Lower leg skin (tissue), 4 donors: ENCODE results near the gene HBE1. TPM values are rescaled to one million over a fixed set of nuclear protein-coding genes. Genes with fewer than 3 reads are reported as not detected.
"Not testable (repeated sequence)": the region's sequence is repeated elsewhere in the genome, so short reads cannot be mapped to it uniquely, and the experiment has no call there.

ENCODE experiments used
- DNase-seq, 2 donors: peaks; one replicate each; pipeline ENCODE4 v3.0.0-alpha.2; 2019; ENCODE audit warnings: low spot score in 2 of 2
- H3K4me3 ChIP-seq: fragments of 200-600 bp; sonication (generic); 2 replicates; pipeline ENCODE4 v1.5.1; 2017; ENCODE audit warnings: mild to moderate bottlenecking, low read depth; ENCODE audit not compliant: poor library complexity, severe bottlenecking
- CTCF ChIP-seq, 3 donors: fragments of 450-650 bp; IDR thresholded peaks; one replicate each; pipeline ENCODE4 v1.5.1; 2016; ENCODE audit warnings: antibody characterized with exemption in 3 of 3, mild to moderate bottlenecking in 3 of 3, moderate library complexity in 2 of 3
- POLR2A ChIP-seq, 2 donors: fragments of 450-650 bp; IDR thresholded peaks; one replicate each; pipeline ENCODE4 v1.6.1; 2016 to 2017; ENCODE audit warnings: antibody characterized with exemption in 2 of 2, mild to moderate bottlenecking in 1 of 2, moderate library complexity in 1 of 2
- WGBS, 2 donors: methylation state at CpG; one replicate each; pipeline ENCODE4 v1.1.5; 2018; 5-methylcytosine and 5-hydroxymethylcytosine counted together
- intact Hi-C: fragments of 100-400 bp; cut with DNase I; formaldehyde crosslinking; loops from one replicate; pipeline ENCODE4 v1.15.0; 2023; ENCODE audit warnings: low total_unique reads
- total RNA-seq, 4 donors: library from RNA; depleted of rRNA; stranded (reverse); fragments of >200 nt; gene quantifications; one replicate each; pipeline ENCODE4 v1.1.0, GENCODE V29; 2016

HBE1 gene
- total RNA-seq, 4 donors from 2014 or later: not detected

- H3K4me3 ChIP-seq: no peak overlapping the region
- 85 to 89% methylated on average over 2 of the region's 2 CpGs for WGBS, 2 donors
- DNase-seq: no peak
- TF ChIP-seq POLR2A (IDR thresholded peaks at IDR 0.05) (no peak), CTCF (IDR thresholded peaks at IDR 0.05) (no peak)
- intact Hi-C loops: no loop called here
Measured at GRCh38 chr11:5267033-5267563, 2.6 kb downstream of the HBE1 start.

GRCh38 chr11:5266609-5267008, 3.1 kb downstream of the HBE1 start:
- intact Hi-C loops: no loop called here
- TF ChIP-seq POLR2A (IDR thresholded peaks at IDR 0.05): no peak
- no peak for TF ChIP-seq CTCF (IDR thresholded peaks at IDR 0.05)
- no peak for DNase-seq
- H3K4me3 ChIP-seq: no peak overlapping the region

- intact Hi-C loops: no loop called here
- H3K4me3 ChIP-seq: no peak overlapping the region
- WGBS, 2 donors: 45 to 60% methylated on average over 2 of the region's 2 CpGs
- TF ChIP-seq POLR2A (IDR thresholded peaks at IDR 0.05) (no peak), CTCF (IDR thresholded peaks at IDR 0.05) (no peak)
- no peak for DNase-seq
Measured at GRCh38 chr11:5265832-5266231, 3.9 kb downstream of the HBE1 start.

- no peak overlapping the region for H3K4me3 ChIP-seq
- WGBS, 2 donors: 50 to 70% methylated on average over 7 of the region's 7 CpGs
- intact Hi-C loops: no loop called here
- no peak for DNase-seq
- TF ChIP-seq CTCF (IDR thresholded peaks at IDR 0.05) (no peak), POLR2A (IDR thresholded peaks at IDR 0.05) (no peak)
Measured at GRCh38 chr11:5258543-5259262, 11.0 kb downstream of the HBE1 start.

GRCh38 chr11:5257296-5257695, 12.4 kb downstream of the HBE1 start:
- 38 to 42% methylated on average over 2 of the region's 2 CpGs for WGBS, 2 donors
- intact Hi-C loops: no loop called here
- no peak for DNase-seq
- no peak for TF ChIP-seq CTCF (IDR thresholded peaks at IDR 0.05)
- H3K4me3 ChIP-seq: no peak overlapping the region

GRCh38 chr11:5254646-5255413, 14.9 kb downstream of the HBE1 start, which contains the start of gene HBG2:
Gene HBG2 (minus strand): TSS chr11:5254781. CDS start chr11:5254728, 53 bp downstream.
- H3K4me3 ChIP-seq, DNase-seq, intact Hi-C loops: not testable (repeated sequence)
- WGBS, 2 donors: 67 to 71% methylated on average over 4 of the region's 9 CpGs

- H3K4me3 ChIP-seq, DNase-seq, intact Hi-C loops: not testable (repeated sequence)
- 76 to 86% methylated on average over 2 of the region's 2 CpGs for WGBS, 2 donors
Measured at GRCh38 chr11:5254023-5254422, 15.7 kb downstream of the HBE1 start.

- DNase-seq, intact Hi-C loops, H3K4me3 ChIP-seq: not testable (repeated sequence)
- WGBS, 2 donors: 53 to 83% methylated on average over 5 of the region's 5 CpGs
Measured at GRCh38 chr11:5253440-5253839, 16.3 kb downstream of the HBE1 start.
